Upper lobe of left lung (tissue), 6 donors: ENCODE measurements around the gene GFRA1. TPM values are rescaled to one million over a fixed set of nuclear protein-coding genes. Genes with fewer than 3 reads are reported as not detected.

ENCODE experiments used
- ATAC-seq, 2 donors: fragments of 200-7000 bp; cut with Tn5 transposase; one replicate each; pipeline ENCODE4 v1.9.1; 2022; ENCODE audit warnings: mild to moderate bottlenecking in 2 of 2, moderate library complexity in 2 of 2; ENCODE audit not compliant: low FRiP score in 2 of 2
- DNase-seq, 2 donors: peaks; one replicate each; pipeline ENCODE4 v3.0.0-alpha.2; 2019 to 2020
- H3K27ac ChIP-seq, 4 donors: fragments of 200-600 bp; sonication (generic); one replicate each; pipeline ENCODE4 v1.5.1; 2016 to 2019
- H3K27me3 ChIP-seq, 4 donors: fragments of 200-600 bp; sonication (generic); one replicate each; pipeline ENCODE4 v1.5.1; 2017 to 2019
- H3K36me3 ChIP-seq, 4 donors: fragments of 200-600 bp; sonication (generic); one replicate each; pipeline ENCODE4 v1.5.1; 2016 to 2019
- H3K4me1 ChIP-seq, 4 donors: fragments of 200-600 bp; sonication (generic); one replicate each; pipeline ENCODE4 v1.5.1; 2018 to 2019
- H3K4me3 ChIP-seq, 4 donors: fragments of 200-600 bp; sonication (generic); one replicate each; pipeline ENCODE4 v1.5.1; 2017 to 2019; ENCODE audit warnings: mild to moderate bottlenecking in 2 of 4, moderate library complexity in 1 of 4
- H3K9me3 ChIP-seq, 4 donors: fragments of 200-600 bp; sonication (generic); one replicate each; pipeline ENCODE4 v1.5.1; 2018 to 2019
- CTCF ChIP-seq, 6 experiments: fragments of 450-650 bp in 4 of 6; fragments of 200-600 bp in 2 of 6; sonication (generic) in 2 of 6; IDR thresholded peaks; one replicate each; pipeline ENCODE4 v1.5.1; 2016 to 2019; ENCODE audit warnings: antibody characterized with exemption in 6 of 6
- EP300 ChIP-seq, 4 donors: sonication (generic); formaldehyde crosslinking; IDR thresholded peaks; one replicate each; pipeline ENCODE4 v1.5.1; 2017; ENCODE audit warnings: antibody characterized with exemption in 4 of 4, control low read depth in 2 of 4
- POLR2A ChIP-seq, 4 donors: fragments of 450-650 bp; IDR thresholded peaks; one replicate each; pipeline ENCODE4 v1.5.1; 2016 to 2017; ENCODE audit warnings: antibody characterized with exemption in 4 of 4, mild to moderate bottlenecking in 2 of 4
- POLR2AphosphoS5 ChIP-seq, 2 donors: sonication (generic); formaldehyde crosslinking; IDR thresholded peaks; one replicate each; pipeline ENCODE4 v1.5.1; 2017; ENCODE audit warnings: antibody characterized with exemption in 2 of 2
- WGBS, 2 donors: methylation state at CpG; one replicate each; pipeline ENCODE4 v1.1.5; 2017 to 2018; 5-methylcytosine and 5-hydroxymethylcytosine counted together
- total RNA-seq, 6 donors: library from RNA; depleted of rRNA in 4 of 6; stranded (reverse); fragments of >200 nt in 4 of 6; gene quantifications; one replicate each; pipeline versions ENCODE4 v1.1.0 to v1.2.1, GENCODE V29; 2016 to 2021
- donor health status: DM: no; HTN: no; CAD: no; lungs with moderate emphysema.
- donor health status: DM: no; HTN: yes; CAD: no; lungs with severe emphysema.

The GFRA1 gene
- total RNA-seq, 6 donors from 2014 or later, result under 0.01 to 9.2 (median 2.3) TPM

GRCh38 chr10:116255886-116256751 is 16.9 kb downstream of the GFRA1 start:
- H3K27ac ChIP-seq, result no peak overlapping the region
- H3K4me3 ChIP-seq, result no peak overlapping the region
- H3K9me3 ChIP-seq, result no peaks in the 10 kb centered on the region
- TF ChIP-seq EP300 (IDR thresholded peaks at IDR 0.05), result no peak
- no peak for TF ChIP-seq CTCF (IDR thresholded peaks at IDR 0.05)
- TF ChIP-seq POLR2A (IDR thresholded peaks at IDR 0.05), result no peak
- TF ChIP-seq POLR2AphosphoS5 (IDR thresholded peaks at IDR 0.05), result no peak
- no peaks in the 10 kb centered on the region for H3K27me3 ChIP-seq
- 48 to 50% methylated on average over 12 of the region's 12 CpGs for WGBS, 2 donors
- no peaks in the 10 kb centered on the region for H3K36me3 ChIP-seq
- H3K4me1 ChIP-seq, result no peaks in the 10 kb centered on the region
- ATAC-seq, result no peak
- no peak for DNase-seq

- DNase-seq (no peak), ATAC-seq (no peak)
- Histone ChIP-seq H3K27me3 (no peaks in the 10 kb centered on the region), H3K27ac (no peak overlapping the region), H3K36me3 (no peaks in the 10 kb centered on the region), H3K4me3 (no peak overlapping the region), H3K4me1 (no peaks in the 10 kb centered on the region), H3K9me3 (no peaks in the 10 kb centered on the region)
- no peak for TF ChIP-seq CTCF (IDR thresholded peaks at IDR 0.05)
- no peak for TF ChIP-seq EP300 (IDR thresholded peaks at IDR 0.05)
- TF ChIP-seq POLR2AphosphoS5 (IDR thresholded peaks at IDR 0.05), result no peak
- no peak for TF ChIP-seq POLR2A (IDR thresholded peaks at IDR 0.05)
- 31 to 46% methylated on average over 7 of the region's 7 CpGs for WGBS, 2 donors
Observed at GRCh38 chr10:116254422-116255155, 18.4 kb downstream of the GFRA1 start.

GRCh38 chr10:116253716-116254115 is 19.3 kb downstream of the GFRA1 start:
- H3K27me3 ChIP-seq, result no peaks in the 10 kb centered on the region
- WGBS, 2 donors, result 91 to 95% methylated on average over 4 of the region's 4 CpGs
- DNase-seq (no peak), ATAC-seq (no peak)
- TF ChIP-seq EP300 (IDR thresholded peaks at IDR 0.05), result no peak
- TF ChIP-seq POLR2AphosphoS5 (IDR thresholded peaks at IDR 0.05), result no peak
- TF ChIP-seq CTCF (IDR thresholded peaks at IDR 0.05), result no peak
- H3K36me3 ChIP-seq, result no peaks in the 10 kb centered on the region
- H3K4me1 ChIP-seq, result no peaks in the 10 kb centered on the region
- H3K4me3 ChIP-seq, result no peak overlapping the region
- H3K27ac ChIP-seq, result no peak overlapping the region
- H3K9me3 ChIP-seq, result no peaks in the 10 kb centered on the region

- no peaks in the 10 kb centered on the region for H3K4me1 ChIP-seq
- no peak for ATAC-seq
- H3K9me3 ChIP-seq, result no peaks in the 10 kb centered on the region
- TF ChIP-seq EP300 (IDR thresholded peaks at IDR 0.05), result no peak
- TF ChIP-seq POLR2AphosphoS5 (IDR thresholded peaks at IDR 0.05), result no peak
- TF ChIP-seq POLR2A (IDR thresholded peaks at IDR 0.05), result no peak
- TF ChIP-seq CTCF (IDR thresholded peaks at IDR 0.05), result no peak
- DNase-seq, result no peak
- H3K27ac ChIP-seq, result no peak overlapping the region
- H3K27me3 ChIP-seq, result no peaks in the 10 kb centered on the region
- H3K36me3 ChIP-seq, result no peaks in the 10 kb centered on the region
- H3K4me3 ChIP-seq, result no peak overlapping the region
- 72 to 74% methylated on average over 12 of the region's 12 CpGs for WGBS, 2 donors
Observed at GRCh38 chr10:116251602-116252395, 21.2 kb downstream of the GFRA1 start.
